ENCODE results near the gene CARM1. TPM values are rescaled to one million over a fixed set of nuclear protein-coding genes. Genes with fewer than 3 reads are reported as not detected.

CARM1 gene
- total RNA-seq, 3 donors from 2014 or later: 49.1 to 54.3 (median 49.7) TPM

DNA sequence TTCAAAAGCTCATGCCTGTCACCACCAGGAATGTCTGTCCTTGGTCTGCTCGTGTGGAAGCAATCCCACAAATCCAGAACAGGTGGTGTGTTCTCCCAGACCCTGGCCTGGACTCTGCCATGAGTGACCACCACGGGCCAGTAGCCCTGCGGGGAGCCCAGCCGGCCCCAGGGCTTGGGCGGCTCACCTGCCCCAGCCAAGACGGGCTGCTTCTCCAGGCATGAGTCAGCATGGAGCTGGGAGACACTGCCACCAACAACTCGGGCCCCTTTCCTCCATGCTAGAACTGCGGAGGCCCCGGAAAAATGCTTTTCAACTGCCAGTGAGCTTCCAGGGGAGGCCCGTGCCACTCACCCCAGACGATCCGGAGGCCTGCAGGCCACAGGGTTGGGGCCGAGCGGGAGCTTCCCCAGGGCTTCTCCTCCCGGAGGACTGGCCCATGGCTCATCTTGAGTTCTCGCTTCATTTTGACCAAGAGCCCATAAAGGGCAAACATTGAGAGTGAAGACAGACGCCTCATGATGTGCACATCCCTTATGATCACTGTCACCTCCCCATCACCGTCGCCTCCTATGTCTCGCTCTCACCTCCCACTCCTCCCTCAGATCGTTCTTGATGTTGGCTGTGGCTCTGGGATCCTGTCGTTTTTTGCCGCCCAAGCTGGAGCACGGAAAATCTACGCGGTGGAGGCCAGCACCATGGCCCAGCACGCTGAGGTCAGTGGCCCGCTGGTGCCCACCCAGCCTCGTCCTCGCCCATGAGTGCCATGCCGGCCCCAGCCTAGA, 40.4 kb downstream of the CARM1 start:
- ATAC-seq (no peak), DNase-seq (no peak)
- TF ChIP-seq, protein P1, sequence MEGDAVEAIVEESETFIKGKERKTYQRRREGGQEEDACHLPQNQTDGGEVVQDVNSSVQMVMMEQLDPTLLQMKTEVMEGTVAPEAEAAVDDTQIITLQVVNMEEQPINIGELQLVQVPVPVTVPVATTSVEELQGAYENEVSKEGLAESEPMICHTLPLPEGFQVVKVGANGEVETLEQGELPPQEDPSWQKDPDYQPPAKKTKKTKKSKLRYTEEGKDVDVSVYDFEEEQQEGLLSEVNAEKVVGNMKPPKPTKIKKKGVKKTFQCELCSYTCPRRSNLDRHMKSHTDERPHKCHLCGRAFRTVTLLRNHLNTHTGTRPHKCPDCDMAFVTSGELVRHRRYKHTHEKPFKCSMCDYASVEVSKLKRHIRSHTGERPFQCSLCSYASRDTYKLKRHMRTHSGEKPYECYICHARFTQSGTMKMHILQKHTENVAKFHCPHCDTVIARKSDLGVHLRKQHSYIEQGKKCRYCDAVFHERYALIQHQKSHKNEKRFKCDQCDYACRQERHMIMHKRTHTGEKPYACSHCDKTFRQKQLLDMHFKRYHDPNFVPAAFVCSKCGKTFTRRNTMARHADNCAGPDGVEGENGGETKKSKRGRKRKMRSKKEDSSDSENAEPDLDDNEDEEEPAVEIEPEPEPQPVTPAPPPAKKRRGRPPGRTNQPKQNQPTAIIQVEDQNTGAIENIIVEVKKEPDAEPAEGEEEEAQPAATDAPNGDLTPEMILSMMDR (IDR thresholded peaks at IDR 0.05): no peak
- Histone ChIP-seq H3K4me1 (ENCODE audit: low read depth) (no peaks in the 10 kb centered on the region), H3K36me3 (ENCODE audit: low read depth) (peaks cover 7% of the 10 kb centered on the region), H3K9me3 (no peaks in the 10 kb centered on the region), H3K4me3 (no peak overlapping the region)
- intact Hi-C loops (cut with DNase I, micrococcal nuclease): no loop called here

GRCh38 chr19:10912619-10913018, 41.3 kb downstream of the CARM1 start:
- H3K4me3 ChIP-seq: no peak overlapping the region
- TF ChIP-seq, protein P1 (IDR thresholded peaks at IDR 0.05): no peak
- ATAC-seq: no peak
- DNase-seq: no peak
- H3K36me3 ChIP-seq (ENCODE audit: low read depth): peaks cover 7% of the 10 kb centered on the region
- H3K4me1 ChIP-seq (ENCODE audit: low read depth): no peaks in the 10 kb centered on the region
- no peaks in the 10 kb centered on the region for H3K9me3 ChIP-seq
- intact Hi-C loops (cut with DNase I, micrococcal nuclease): no loop called here

GRCh38 chr19:10913716-10914340, 42.5 kb downstream of the CARM1 start:
- ATAC-seq: no peak
- intact Hi-C loops (cut with DNase I, micrococcal nuclease): no loop called here
- DNase-seq: no peak
- TF ChIP-seq, protein P1 (IDR thresholded peaks at IDR 0.05): no peak
- Histone ChIP-seq H3K36me3 (ENCODE audit: low read depth) (peaks cover 7% of the 10 kb centered on the region), H3K4me1 (ENCODE audit: low read depth) (no peaks in the 10 kb centered on the region), H3K4me3 (no peak overlapping the region), H3K9me3 (no peaks in the 10 kb centered on the region)

GRCh38 chr19:10915130-10916091, 44.1 kb downstream of the CARM1 start:
- intact Hi-C loops (cut with DNase I, micrococcal nuclease): no loop called here
- TF ChIP-seq, protein P1 (IDR thresholded peaks at IDR 0.05): no peak
- Histone ChIP-seq H3K4me1 (ENCODE audit: low read depth) (no peaks in the 10 kb centered on the region), H3K36me3 (ENCODE audit: low read depth) (no peaks in the 10 kb centered on the region), H3K4me3 (no peak overlapping the region), H3K9me3 (no peaks in the 10 kb centered on the region)
- ATAC-seq (peak; percentile 28), DNase-seq (no peak)

- TF ChIP-seq, protein P1 (IDR thresholded peaks at IDR 0.05): no peak
- intact Hi-C loops (cut with DNase I, micrococcal nuclease): no loop called here
- Histone ChIP-seq H3K9me3 (no peaks in the 10 kb centered on the region), H3K4me3 (no peak overlapping the region), H3K36me3 (ENCODE audit: low read depth) (no peaks in the 10 kb centered on the region), H3K4me1 (ENCODE audit: low read depth) (no peaks in the 10 kb centered on the region)
- ATAC-seq: no peak
- no peak for DNase-seq
Observed at GRCh38 chr19:10916602-10917001, 45.2 kb downstream of the CARM1 start.

Data from mucosa of descending colon (tissue), 3 donors.